HL-60 (cell line): ENCODE results near the gene KCNJ1.

Source experiments
- CTCF ChIP-seq: IDR thresholded peaks from one replicate; pipeline ENCODE4 v1.5.1; 2011; ENCODE audit warnings: low read length, control low read depth, inconsistent platforms; ENCODE audit not compliant: insufficient read depth
- GABPA ChIP-seq: IDR thresholded peaks from 2 replicates; pipeline ENCODE4 v1.6.1; 2012; ENCODE audit warnings: low read depth
- POLR2AphosphoS5 ChIP-seq: IDR thresholded peaks from 2 replicates; pipeline ENCODE4 v1.6.1; 2012; ENCODE audit warnings: low read depth

- TF ChIP-seq POLR2AphosphoS5 (no peak), CTCF (no peak), GABPA (no peak)
Measured at GRCh38 chr11:128834157-128834556, 32.9 kb downstream of the KCNJ1 start.
